Left lung (tissue), 10 donors: Measurements from ENCODE around the gene TAX1BP3. TPM values are rescaled to one million over a fixed set of nuclear protein-coding genes. Genes with fewer than 3 reads are reported as not detected.

Experiments used
- ATAC-seq: fragments of 200-7000 bp; cut with Tn5 transposase; one replicate; pipeline ENCODE4 v1.9.1; 2020; ENCODE audit warnings: moderate library complexity
- DNase-seq, 4 donors: peaks; one replicate each; pipeline ENCODE4 v3.0.0-alpha.2; 2013 to 2020
- H3K27ac ChIP-seq, 2 donors: fragments of 200-600 bp; sonication (generic) in 1 of 2; one replicate each; pipeline versions ENCODE4 v1.5.0 to v1.8.0; 2020 to 2021
- H3K27me3 ChIP-seq, 2 donors: fragments of 200-600 bp; sonication (generic) in 1 of 2; one replicate each; pipeline versions ENCODE4 v1.5.0 to v1.8.0; 2020 to 2021
- H3K36me3 ChIP-seq, 2 donors: fragments of 200-600 bp; sonication (generic) in 1 of 2; one replicate each; pipeline versions ENCODE4 v1.5.0 to v1.8.0; 2020 to 2021
- H3K4me1 ChIP-seq, 2 donors: fragments of 200-600 bp; one replicate each; pipeline ENCODE4 v1.8.0; 2021
- H3K4me3 ChIP-seq, 2 donors: fragments of 200-600 bp; sonication (generic) in 1 of 2; one replicate each; pipeline versions ENCODE4 v1.5.0 to v1.8.0; 2020 to 2021; ENCODE audit warnings: mild to moderate bottlenecking in 1 of 2
- H3K9me3 ChIP-seq, 2 donors: fragments of 200-600 bp; sonication (generic) in 1 of 2; one replicate each; pipeline versions ENCODE4 v1.5.0 to v1.8.0; 2020 to 2021
- CTCF ChIP-seq, 2 donors: fragments of 200-600 bp; sonication (generic) in 1 of 2; IDR thresholded peaks; one replicate each; pipeline versions ENCODE4 v1.5.0 to v1.8.0; 2021; ENCODE audit warnings: antibody characterized with exemption in 2 of 2
- intact Hi-C, 2 donors: fragments of 100-400 bp; cut with DNase I; formaldehyde crosslinking; loops; one replicate each; pipeline versions ENCODE4 v1.11.2 to v1.14.2; 2022
- polyA plus RNA-seq, 6 donors: library from polyadenylated mRNA; unstranded; fragments of 120-200 nt; gene quantifications; one replicate each; pipeline ENCODE4 v1.2.1, GENCODE V29; 2013; ENCODE audit not compliant: insufficient read length in 6 of 6
- total RNA-seq, 2 donors: library from RNA; stranded (reverse); fragmentation: NEBNext Ultra II Directional; extraction: Animal tissue kit (Norgen Biotek cat#: 25700); gene quantifications; one replicate each; pipeline ENCODE4 v1.2.1, GENCODE V29; 2021
- donor health status: DM: no; HTN: yes; CAD: no.
- donor health status: DM: no; HTN: no; CAD: no.

The TAX1BP3 gene
- total and polyA plus RNA-seq, 8 donors = 65.2 to 194 (median 86.1) TPM

- TF ChIP-seq CTCF (IDR thresholded peaks at IDR 0.05) = no peak
- no peak overlapping the region for H3K27ac ChIP-seq
- peaks cover 0 to 1% of the 10 kb centered on the region in 2 donors for H3K9me3 ChIP-seq
- no peak overlapping the region for H3K4me3 ChIP-seq
- DNase-seq (no peak), ATAC-seq (no peak)
- H3K36me3 ChIP-seq = no peaks in the 10 kb centered on the region
- intact Hi-C loops = no loop called here
- peaks cover 30 to 59% of the 10 kb centered on the region in 2 donors for H3K27me3 ChIP-seq
- H3K4me1 ChIP-seq = peaks cover 4 to 18% of the 10 kb centered on the region in 2 donors
These were observed 28.7 kb upstream of the TAX1BP3 start for GRCh38 chr17:3697103-3697476.

DNA sequence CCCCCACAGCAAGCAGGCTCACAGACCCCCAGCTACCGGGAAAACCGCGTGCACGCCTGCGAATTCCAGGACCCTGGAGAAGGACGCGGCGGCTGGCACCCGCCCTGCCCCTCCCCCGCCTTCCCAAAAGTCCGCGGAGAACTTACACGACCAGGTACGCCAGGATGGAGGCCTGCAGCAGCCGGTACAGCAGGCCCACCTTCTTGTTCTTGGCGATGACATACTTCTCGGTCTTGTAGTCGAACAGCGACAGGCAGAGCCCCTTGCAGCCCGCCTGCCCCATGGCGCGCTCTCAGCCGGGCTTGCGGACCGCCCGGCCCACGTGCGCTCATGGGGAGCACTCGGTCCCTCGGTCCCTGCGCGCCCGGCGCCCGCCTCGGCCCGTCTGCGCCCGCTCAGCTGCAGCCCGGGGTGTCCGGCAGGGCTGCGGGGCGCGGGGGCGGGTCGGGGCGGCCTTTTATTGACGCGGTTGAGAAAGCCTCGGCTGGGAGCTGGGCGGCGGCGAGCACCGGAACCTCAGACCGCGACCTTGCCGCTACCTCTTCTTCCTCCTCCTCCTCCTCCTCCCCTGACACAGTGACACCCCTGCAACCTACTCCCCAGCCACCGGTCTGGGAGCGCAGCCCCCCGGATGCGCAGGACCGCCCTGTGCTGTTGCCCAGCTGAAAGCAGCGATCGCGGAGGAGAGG is 27.5 kb upstream of the TAX1BP3 start, which contains the start of gene P2RX5:
TSS of gene P2RX5 (minus strand) at position 433 of the 689 bp plus-strand sequence. CDS start at position 283, 150 bp downstream.
- Histone ChIP-seq H3K4me3 (peak within 1 kb of the TSS; percentile 35 to 51), H3K27ac (no peak within 1 kb of the TSS), H3K4me1 (peaks cover 4 to 18% of the 10 kb centered on the region in 2 donors), H3K36me3 (no peaks in the 10 kb centered on the region), H3K9me3 (peaks cover 0 to 1% of the 10 kb centered on the region in 2 donors), H3K27me3 (peaks cover 30 to 71% of the 10 kb centered on the region in 2 donors)
- DNase-seq (peak in 2 of 4 donors; percentile 15 to 88), ATAC-seq (peak; percentile 68)
- TF ChIP-seq CTCF (IDR thresholded peaks at IDR 0.05) = no peak
- intact Hi-C loops = no loop called here

DNA sequence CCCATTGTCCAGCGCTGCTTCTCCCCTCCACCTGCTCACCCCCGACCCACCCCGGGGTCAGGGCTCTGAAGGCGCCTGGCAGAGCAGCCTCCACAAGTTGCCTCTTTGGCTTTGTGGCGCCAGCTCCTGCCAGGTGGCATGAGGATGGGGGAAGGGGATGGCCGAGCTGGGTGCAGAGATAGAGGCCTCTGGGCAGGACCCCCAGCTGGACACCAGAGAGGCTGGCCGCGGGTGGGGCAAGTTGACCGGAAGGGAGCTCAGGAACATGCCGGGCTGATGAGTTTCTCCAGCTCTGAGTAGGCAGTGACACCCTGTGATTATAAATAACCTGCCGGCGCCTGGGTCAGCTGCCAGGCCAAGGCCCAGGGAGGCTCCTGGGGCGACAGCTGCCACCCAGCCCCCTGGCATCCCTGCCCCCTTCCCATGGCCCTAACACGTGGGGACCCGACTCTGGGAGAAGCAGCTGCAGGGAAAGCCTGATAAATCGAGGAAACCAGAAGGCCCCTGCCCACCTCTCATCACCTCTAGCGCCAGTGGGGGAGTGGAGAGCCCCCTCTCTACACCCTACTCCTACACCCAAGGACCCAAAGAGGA is 26.8 kb upstream of the TAX1BP3 start:
- peak; percentile 25 for ATAC-seq
- H3K27me3 ChIP-seq = peaks cover 30 to 78% of the 10 kb centered on the region in 2 donors

DNA sequence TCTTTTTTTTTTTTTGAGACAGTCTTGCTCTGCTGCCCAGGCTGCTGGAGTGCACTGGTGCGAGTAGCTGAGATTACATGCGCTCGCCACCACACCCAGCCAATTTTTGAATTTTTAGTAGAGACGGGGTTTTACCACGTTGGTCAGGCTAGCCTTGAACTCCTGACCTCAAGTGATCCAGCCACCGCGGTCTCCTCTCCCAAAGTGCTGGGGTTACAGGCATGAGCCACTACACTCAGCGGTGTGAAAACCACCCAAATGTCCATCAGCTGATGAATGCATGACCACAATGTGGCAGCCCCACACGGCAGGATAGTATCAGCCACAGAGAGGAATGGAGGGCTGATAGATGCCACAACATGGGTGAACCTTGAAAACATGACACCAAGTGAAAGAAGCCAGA is 25.5 kb upstream of the TAX1BP3 start:
- Histone ChIP-seq H3K9me3 (peaks cover 0 to 1% of the 10 kb centered on the region in 2 donors), H3K4me3 (no peak overlapping the region), H3K27ac (no peak overlapping the region), H3K27me3 (peaks cover 30 to 89% of the 10 kb centered on the region in 2 donors), H3K36me3 (no peaks in the 10 kb centered on the region), H3K4me1 (peaks cover 4 to 18% of the 10 kb centered on the region in 2 donors)
- no peak for TF ChIP-seq CTCF (IDR thresholded peaks at IDR 0.05)
- DNase-seq = no peak
- no peak for ATAC-seq
- intact Hi-C loops = no loop called here

More for the DNA sequence above, 26.8 kb upstream of the TAX1BP3 start:
- intact Hi-C loops = no loop called here
- no peak for TF ChIP-seq CTCF (IDR thresholded peaks at IDR 0.05)
- H3K4me1 ChIP-seq = peaks cover 4 to 18% of the 10 kb centered on the region in 2 donors
- peak overlapping the region; percentile 35 to 51 for H3K4me3 ChIP-seq
- DNase-seq = no peak
- no peak overlapping the region for H3K27ac ChIP-seq
- H3K9me3 ChIP-seq = peaks cover 0 to 1% of the 10 kb centered on the region in 2 donors
- H3K36me3 ChIP-seq = no peaks in the 10 kb centered on the region

GRCh38 chr17:3693141-3693540 is 24.8 kb upstream of the TAX1BP3 start:
- TF ChIP-seq CTCF (IDR thresholded peaks at IDR 0.05) = no peak
- H3K4me1 ChIP-seq = peaks cover 4 to 18% of the 10 kb centered on the region in 2 donors
- H3K4me3 ChIP-seq = no peak overlapping the region
- ATAC-seq (no peak), DNase-seq (no peak)
- H3K36me3 ChIP-seq = no peaks in the 10 kb centered on the region
- peaks cover 30 to 93% of the 10 kb centered on the region in 2 donors for H3K27me3 ChIP-seq
- no peak overlapping the region for H3K27ac ChIP-seq
- intact Hi-C loops = no loop called here
- H3K9me3 ChIP-seq = peaks cover 0 to 1% of the 10 kb centered on the region in 2 donors
